Vagina (tissue), 2 donors: Measurements from ENCODE around the gene ZCCHC2.

Source experiments
- POLR2A ChIP-seq, 2 donors: fragments of 450-650 bp; IDR thresholded peaks; one replicate each; pipeline ENCODE4 v1.6.1; 2017; ENCODE audit warnings: antibody characterized with exemption in 2 of 2, mild to moderate bottlenecking in 2 of 2, moderate library complexity in 2 of 2
- POLR2AphosphoS5 ChIP-seq, 2 donors: sonication (generic); formaldehyde crosslinking; IDR thresholded peaks; one replicate each; pipeline ENCODE4 v1.9.0; 2017; ENCODE audit warnings: antibody characterized with exemption in 2 of 2, mild to moderate bottlenecking in 2 of 2, low read depth in 1 of 2; ENCODE audit not compliant: insufficient read depth in 1 of 2
- TF ChIP-seq, protein P1 (sequence below), 3 experiments: fragments of 450-650 bp in 2 of 3; fragments of 200-600 bp in 1 of 3; sonication (generic) in 1 of 3; IDR thresholded peaks; one replicate each; pipeline ENCODE4 v1.5.1; 2017 to 2019; ENCODE audit warnings: antibody characterized with exemption in 3 of 3, mild to moderate bottlenecking in 2 of 3, moderate library complexity in 2 of 3

DNA sequence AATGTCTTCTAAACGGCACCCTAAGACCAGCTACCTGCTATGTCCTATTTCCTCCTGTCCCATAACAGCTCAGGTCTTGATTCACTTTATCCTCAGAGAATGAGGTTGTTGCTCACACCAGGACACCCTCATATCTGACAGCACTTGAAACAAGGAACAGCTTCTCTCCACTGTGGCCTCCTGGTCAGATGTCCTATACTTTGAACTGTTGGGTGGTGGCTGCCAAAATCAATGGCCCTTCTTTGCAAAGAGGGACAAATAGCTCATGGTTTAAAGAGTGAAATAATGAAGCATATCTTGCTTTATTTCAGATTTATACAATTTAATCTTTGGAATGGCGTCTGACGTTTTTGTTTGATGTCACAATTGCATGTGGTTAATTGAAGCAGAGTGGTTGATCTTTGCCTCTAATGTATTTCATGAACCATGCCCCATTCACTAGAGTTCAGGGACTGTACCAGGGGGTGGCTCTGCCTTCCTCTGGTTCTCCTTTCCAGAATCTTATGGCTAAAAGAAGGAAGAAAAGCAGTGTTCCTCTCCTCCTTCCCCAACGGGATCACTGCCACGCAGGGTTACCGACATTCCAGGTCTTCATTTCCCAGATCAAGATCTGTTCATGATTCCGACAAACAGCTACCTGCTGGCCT is 24.1 kb upstream of the ZCCHC2 start:
- TF ChIP-seq, protein P1, sequence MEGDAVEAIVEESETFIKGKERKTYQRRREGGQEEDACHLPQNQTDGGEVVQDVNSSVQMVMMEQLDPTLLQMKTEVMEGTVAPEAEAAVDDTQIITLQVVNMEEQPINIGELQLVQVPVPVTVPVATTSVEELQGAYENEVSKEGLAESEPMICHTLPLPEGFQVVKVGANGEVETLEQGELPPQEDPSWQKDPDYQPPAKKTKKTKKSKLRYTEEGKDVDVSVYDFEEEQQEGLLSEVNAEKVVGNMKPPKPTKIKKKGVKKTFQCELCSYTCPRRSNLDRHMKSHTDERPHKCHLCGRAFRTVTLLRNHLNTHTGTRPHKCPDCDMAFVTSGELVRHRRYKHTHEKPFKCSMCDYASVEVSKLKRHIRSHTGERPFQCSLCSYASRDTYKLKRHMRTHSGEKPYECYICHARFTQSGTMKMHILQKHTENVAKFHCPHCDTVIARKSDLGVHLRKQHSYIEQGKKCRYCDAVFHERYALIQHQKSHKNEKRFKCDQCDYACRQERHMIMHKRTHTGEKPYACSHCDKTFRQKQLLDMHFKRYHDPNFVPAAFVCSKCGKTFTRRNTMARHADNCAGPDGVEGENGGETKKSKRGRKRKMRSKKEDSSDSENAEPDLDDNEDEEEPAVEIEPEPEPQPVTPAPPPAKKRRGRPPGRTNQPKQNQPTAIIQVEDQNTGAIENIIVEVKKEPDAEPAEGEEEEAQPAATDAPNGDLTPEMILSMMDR (IDR thresholded peaks at IDR 0.05) = no peak
- no peak for TF ChIP-seq POLR2AphosphoS5 (IDR thresholded peaks at IDR 0.05; ENCODE audit: insufficient read depth in 1 of 2, low read depth in 1 of 2)
- TF ChIP-seq POLR2A (IDR thresholded peaks at IDR 0.05) = no peak
